IPS DF 4.7 (cell line): ENCODE results near the gene BOK.

Experiments used
- DNase-seq: peaks from one replicate; pipeline ENCODE4 v3.0.0-alpha.2; 2013; ENCODE audit warnings: low spot score; ENCODE audit errors: extremely low read depth

Gene BOK

DNA sequence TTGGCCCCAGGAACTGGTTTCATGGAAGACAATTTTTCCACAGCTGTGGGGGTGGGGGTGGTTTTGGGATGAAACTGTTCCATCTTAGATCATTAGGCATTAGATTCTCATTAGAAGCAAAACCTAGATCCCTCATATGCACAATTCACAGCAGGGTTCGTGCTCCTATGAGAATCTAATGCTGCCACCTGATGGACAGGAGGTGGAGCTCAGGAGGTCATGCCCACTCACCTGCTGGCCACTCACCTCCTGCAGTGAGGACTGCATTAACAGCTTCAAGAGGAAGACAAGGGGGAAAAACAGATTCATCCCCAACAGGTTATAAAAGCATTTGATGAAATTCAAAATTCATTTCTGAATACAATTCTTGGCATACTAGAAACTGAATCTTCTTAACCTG is 39.9 kb downstream of the BOK start:
- no peak for DNase-seq

DNA sequence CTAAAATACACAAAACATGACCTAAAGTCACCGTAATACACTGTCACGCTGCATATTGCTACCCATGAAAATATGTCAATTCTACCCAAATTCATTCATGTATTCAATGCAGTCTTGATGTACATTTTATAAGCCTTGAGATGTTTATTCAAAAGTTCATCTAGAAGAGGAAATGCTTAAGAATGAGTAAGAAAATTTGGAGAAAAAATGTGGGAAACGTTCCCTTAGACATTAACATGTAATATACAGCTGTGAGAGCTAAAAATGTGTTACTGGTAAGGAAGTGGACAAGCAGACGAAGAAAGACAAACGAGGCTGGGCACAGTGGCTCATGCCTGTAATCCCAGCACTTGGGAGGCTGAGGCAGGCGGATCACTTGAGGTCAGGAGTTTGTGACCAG is 41.1 kb downstream of the BOK start:
- DNase-seq, result no peak

DNA sequence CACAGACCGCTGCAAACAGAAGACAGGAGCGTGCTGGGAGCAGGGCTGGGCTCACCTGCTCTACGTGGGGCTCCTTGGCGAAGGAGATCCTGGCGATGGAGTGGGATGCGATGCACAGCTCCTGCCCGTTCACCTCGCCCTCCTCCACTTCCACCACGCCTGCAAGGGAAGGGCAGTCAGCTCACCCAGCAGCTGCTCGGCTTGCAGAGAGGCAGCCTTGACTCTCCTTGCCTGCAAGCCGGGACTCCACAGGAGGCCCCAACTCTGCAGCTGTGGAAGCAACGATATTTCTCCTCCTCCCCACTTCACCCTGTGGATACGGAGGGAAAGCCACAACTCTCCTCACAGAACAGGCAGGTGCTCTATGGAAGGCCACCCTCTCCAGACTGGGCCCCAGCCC is 43.3 kb downstream of the BOK start:
- no peak for DNase-seq

DNA sequence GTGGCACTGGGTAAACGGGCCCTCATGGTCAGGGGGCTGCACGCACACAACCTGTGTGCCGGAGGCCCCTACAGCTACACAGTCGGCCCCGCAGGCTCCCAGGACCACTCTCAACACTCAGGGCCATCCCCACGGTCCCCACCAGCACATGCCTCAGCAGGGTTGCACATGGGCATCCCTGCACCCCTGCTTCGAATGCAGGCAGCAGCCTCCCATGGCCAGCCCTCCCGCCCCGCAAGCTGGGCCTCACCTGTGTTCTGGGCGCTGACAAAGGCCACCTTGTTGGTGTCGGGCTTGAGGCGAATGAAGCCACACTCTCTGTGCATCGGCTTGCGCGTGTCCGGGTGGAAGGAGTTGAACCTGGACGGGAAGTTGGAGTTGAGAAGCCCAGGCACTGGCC is 44.2 kb downstream of the BOK start:
- no peak for DNase-seq

DNA sequence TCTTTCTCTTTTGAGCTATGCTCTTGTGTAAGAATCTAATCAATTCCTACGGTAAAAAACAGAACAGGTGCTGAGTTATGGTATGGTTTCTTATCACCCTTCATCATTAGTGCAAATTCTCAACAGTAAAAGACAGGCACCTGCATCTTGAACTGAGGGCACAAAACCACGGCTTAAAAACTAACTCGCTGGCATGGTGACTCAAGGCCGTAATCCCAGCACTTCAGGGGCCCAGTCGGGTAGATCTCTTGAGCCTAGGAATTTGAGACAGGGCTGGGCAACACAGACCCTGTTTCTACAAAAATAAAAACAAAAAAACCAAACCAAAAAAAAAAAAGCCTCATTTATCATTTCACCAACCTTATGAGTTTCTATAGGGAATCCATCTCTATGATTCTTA is 45.1 kb downstream of the BOK start:
- DNase-seq, result no peak

DNA sequence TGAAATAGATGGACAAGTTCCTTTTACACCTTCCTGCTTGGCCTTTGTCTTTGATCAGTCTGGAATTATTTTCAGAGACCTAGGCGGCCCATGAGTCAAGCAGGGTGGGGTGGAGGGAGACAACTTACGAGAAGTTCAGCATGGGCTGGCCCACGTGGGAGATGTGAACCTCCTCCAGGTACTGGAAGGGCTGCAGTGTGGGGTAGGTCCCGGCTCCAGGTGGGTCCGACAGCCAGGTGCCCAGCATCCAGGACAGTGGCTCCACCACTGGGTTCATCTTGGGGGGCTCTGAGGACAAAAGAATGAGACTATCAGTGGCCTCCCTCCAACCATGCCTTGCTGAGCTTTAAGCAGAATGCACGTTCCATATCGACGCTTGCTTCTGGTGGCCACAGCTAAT is 47.6 kb downstream of the BOK start:
- DNase-seq, result no peak

DNA sequence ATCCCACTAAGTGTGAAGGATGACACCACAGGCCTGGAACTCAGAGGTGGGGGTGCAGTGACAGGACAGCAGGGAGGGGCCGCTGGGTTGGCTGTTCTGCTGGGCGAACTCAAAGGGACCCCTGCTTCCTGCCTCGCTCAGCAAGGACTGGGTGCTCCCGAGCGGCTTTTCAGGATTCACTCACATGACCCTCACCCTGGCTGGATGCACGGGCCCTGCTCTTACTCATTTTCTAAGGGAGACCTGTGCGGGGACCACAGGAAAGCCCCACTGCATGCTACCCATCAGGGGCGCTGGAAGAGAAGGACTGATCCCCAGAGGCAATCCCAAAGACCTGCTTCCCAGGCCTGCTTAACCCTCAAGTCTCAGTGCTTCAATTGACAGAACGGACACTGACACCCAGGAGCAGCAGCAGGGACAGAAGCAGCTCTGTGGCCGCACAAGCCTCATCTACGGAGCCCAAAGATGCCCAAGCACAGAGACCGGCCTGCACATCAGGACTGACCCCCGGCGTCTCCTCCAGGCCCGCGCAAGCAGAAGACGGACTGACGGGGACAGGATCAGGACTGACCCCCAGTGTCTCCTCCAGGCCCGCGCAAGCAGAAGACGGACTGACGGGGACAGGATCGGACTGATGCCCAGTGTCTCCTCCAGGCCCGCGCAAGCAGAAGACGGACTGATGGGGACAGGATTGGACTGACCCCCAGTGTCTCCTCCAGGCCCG is 48.8 kb downstream of the BOK start:
- DNase-seq, result no peak

DNA sequence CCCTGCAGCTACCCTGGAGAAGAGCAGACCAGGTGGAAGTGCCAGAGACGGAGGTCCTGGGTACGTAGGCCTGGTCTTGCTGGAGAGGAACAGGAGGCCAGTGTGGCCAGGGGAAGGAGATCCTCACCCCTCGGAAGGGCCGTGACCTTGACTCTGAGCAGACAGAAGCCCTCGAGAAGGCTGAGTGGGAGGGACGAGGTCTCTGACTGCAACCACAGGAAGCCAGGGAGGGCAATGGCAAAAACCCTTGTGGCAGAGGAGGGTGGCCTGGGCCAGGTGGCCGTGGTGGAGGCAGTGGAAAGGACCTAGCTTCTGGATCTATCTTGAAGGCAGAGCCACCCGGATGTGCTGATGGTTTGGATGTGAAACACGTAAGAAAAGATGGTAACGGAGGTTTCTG is 50.3 kb downstream of the BOK start:
- DNase-seq, result no peak

DNA sequence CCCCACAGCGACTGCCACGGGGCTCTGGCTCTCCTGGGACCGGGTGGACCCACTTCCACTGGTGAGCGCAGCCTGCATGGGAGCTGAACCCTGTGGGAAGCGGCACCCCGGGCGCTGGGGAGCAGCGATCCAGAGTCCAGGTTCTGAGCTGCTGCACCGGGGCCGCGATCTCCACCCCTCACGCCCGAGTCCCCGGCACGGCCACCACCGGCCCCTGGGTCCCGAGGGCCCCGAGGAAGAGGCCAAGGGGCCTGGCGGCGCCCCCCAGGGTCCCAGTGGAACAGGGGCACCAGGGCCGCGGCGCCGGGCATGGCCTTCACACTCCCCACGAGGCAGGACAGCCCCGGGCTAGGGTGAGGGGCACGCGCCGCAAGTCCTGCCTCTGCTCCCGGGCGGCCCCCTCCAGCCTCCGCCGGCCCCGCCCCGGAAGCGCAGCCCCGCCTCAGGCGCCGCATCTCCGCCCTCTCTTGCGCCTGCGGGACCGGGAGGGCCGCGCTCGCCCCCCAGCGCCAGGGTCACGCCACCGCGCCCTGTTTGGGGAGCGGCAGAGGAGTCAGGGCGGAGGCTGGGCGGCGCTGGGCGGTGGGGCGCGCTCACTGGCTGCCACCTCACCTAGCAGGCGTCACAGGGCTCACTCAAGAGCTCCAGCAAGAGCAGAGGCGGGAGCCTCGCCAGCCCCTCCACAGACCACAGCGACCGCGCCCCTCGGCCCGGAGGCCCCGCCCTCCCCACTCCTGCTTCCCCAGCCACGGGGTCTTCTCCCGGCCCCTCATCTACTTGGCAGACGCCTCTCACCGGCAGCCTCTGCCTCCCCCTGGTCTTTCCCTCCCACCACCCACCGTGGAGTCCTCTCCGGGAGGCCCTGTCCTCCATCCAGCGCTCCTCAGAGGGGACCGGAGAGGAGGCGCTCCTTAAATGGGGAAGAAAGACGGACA is 51.6 kb downstream of the BOK start:
- DNase-seq, result no peak

DNA sequence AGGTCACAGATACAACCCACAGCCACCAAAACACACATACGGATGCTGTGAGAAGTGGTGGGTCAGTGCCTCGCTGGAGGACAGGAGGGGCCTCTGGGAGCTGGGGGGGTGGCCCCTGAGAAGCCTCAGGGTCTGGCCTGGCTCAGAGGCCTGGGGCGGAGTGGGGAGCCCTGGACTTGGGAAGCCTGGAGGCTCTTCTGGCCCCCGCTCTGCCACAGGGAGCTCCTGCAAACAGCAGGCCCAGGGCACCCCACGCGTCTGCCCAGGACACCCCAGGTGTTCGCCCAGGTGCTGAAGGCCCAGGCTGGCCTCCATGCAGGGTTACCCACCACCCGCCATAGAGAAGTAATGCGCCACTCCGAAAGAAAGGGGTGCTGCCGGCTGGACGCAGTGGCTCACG is 52.5 kb downstream of the BOK start:
- DNase-seq, result no peak

DNA sequence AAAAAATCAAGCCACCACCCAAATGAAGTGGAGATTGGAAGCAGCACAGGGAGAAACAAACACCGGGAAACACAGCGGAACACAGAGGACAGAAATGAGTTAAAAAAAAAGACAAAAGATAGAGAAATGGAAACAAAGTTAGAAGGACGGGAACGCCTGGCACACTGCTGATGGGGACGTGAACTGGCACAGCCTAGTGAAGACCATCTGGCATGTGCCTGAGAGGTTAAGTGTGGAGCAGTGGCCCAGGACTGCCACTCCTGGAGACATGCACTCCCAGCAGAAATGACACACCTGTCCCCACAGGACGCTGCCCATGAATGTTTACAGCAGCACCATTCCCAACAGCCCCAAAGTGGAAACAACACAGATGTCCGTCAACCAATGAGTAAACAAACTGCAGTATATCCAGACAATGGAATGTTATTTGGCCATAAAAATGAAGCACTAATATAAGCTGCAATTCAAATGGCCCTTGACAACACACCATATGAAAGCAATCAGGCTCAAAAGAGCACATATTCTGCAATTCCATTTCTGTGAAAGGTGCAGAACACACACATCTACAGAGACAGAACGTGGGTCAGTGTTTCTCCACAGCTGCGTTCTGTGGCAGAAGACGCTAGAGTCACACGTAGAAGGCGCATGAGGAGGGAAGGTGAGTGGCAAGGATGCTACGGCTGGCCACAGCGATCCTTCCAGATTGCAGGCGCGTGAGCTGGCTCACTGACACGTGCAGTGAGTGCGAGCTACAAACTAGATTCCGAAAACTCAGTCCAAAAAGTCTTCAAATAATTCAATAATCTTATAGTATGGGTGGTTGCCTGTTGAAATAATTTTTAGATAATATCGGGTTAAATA is 53.8 kb downstream of the BOK start:
- no peak for DNase-seq

DNA sequence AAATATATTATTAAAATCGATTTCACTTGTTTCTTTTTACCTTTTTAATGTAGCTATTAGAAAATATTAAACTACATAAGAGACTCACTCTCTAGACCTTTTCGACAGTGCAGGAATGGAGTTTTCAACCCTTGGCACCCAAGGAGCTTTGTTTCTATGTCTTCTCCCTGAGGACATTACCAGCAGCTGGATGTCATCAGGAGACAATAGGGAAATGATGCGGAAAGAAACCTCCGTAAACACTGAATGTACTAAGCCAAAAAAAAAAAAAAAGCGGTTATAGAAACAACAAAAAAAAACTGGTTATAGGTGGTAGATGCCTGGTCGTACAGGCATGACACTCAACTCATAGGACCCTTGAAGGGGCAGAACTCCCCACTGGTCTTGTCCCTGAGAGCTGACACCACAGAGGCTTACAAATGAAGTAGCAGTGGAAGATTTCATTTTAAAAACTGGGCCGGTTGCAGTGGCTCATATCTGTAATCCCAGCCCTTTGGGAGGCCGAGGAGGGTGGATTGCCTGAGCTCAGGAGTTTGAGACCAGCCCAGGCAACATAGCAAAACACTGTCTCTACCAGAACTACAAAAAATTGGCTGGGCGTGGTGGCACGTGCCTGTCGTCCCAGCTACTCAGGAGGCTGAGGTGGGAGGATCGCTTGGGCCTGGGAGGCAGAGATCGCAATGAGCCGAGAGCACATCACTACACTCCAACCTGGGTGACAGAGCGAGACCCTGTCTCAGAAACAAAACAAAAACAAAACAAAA is 54.7 kb downstream of the BOK start:
- DNase-seq, result no peak

DNA sequence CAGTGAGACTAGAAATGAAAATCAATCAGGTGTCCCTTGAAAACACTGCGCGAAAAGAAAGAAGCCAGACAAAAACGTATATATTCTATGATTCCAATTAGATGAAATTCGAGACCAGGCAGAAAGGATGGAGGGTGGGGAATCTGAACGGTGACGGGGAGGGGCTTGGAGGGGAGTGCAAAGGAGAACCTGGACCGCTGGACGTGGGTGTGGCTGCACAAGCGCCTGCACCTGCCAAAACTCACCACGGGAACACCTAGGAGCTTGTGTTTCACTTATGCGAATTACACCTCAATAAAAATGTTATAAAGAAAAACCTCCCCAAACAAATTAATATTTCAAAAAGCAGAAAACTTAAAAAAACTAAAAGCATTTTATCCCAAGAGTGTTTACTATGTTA is 56.5 kb downstream of the BOK start:
- DNase-seq, result no peak

DNA sequence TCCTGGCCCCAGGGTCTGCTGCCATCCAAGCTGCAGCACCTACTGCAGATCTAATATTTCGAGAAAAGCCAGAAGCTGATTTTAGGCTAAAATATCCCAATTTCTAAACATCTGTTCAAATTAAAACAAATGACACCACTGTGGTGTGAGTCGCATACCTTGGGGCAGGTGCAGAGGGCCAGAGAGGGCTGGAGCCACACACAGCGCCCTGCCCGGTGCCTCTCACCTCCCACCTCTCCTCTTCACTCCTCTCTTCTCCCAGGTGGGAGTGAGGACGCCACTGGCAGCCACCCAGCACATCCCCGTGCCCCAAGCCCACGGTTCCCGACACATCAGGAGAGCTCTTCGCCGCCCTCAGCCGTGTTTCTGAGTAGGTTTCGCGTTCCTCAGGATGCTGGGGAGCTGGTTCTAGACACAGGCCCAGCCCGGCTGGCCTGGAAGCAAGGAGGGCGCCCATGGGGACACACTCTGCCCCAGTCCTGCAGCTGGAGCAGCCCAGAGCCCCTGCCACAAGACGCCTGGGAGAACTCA is 57.0 kb downstream of the BOK start:
- no peak for DNase-seq

DNA sequence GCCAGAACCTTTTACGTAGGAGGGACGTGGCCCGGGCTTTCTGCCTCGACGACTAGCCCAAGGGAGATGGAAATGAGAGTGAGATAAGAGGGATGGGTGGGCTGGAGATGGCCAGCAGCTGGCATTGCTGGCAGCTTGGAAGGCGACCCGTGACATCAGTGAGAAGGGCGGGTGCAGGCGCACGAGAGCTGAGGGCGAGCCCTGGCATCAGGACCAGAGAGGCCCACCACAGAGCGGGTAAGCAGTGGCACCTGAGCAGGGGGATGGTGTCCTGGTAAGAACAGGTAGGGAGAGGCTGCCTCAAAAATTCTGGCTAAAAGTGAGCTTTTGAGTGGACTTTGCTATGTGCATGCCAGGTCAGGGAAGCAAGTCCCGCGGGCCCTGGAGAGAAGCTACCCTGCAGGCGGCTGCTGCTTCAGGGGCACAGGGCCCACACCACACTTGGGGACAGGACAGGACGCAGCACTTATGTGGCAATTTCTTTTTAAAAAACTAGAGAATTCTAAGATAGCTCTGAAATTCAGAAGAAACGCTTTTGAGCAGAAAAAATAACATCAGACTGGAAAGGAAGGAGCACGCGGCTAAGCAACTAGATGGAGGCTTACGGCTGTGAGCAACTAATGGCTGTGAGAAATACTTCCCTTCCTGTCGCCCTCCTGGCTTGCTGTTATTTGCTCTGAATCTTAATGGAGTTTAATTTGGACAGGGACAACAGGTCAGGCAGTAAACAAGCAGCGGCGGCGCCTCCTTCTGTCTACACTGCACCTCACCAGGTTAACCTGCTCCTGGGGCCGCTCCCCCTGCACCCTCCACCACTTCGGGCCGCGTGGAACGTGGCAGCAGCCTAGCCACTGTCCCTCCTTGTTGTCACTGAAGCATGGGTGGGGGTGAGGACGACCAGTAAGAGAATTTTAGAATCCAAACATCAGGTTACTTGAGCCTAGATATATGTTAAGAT is 57.9 kb downstream of the BOK start:
- no peak for DNase-seq

DNA sequence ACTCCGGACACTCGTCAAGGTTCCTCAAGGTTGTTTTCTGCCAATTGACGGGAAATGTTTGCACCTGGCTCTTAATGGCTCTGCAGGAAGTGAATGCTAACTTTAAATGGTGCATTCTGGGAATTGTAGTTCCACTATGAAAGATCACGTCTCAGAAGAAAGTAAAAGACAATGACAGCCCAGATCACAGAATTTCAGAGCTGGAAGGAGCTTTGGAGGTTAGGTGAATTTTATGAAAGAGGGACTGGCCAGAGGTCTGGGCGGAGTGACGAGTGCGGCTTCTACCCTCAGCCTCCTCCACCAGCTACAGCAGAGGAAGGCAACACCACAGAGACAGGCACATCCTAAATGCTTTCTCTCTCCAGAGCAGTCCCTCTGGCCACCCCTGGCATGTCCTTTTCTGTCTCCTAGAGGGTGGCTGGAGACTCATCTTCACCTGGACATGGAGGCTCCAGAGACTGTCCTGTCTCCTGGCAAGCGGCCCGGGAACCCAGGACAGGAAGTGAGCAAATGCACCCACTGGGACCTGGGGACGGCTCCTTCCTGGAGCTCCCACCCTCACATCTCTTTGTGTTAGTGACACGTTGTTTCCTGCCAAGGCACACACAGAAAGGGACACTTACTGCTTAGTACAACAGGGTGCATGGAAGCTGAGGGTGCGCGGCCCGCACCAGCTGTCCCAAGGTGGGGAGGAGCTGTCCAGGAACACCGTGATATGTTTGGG is 59.0 kb downstream of the BOK start:
- no peak for DNase-seq

DNA sequence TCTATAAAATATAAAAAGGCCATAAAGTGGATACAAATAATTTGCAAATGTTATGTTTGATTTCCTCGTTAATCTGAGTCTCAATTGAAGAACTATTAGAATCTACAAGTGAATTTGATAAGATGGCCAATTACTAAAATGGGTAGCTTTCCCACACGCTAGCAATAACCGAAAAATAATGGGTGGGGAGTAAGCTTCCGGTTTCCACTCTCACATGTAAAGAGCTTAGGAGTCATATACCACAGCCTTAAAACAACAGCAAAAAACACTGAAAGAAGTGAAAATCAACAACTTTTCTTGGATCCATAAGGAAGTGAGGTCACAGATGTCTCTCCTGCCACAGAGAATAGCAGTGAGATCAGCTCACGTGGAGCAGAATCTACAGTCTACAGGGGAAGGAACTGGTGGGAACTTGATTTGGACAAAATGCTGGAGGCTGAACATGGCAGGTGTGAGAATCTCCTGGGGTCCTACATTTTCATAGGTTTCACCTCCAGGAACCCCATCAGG is 59.8 kb downstream of the BOK start:
- no peak for DNase-seq

DNA sequence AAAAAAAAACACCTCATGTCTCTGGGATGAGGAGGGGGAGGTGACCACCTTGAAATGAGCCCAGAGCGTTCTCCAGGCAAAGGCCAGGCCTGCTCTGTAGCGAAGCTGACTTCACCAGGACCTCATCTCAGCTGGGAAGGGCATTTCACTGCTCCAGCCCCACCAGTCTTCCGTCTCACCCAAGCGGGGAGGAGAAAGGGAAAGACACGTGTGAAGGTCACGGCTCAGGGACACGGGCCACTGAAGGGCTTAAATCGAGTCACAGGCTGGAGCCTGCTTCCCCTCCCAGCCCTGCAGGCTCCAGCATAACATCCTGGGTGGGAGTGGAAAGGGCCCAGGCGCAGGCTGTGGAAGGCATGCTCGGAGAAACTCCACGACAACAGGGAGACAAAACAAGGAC is 60.3 kb downstream of the BOK start:
- no peak for DNase-seq
